ENCODE measurements around the gene RAB3C.

Gene RAB3C

GRCh38 chr5:58778888-58779287, 196.0 kb downstream of the RAB3C start:
- no peak for DNase-seq

DNA sequence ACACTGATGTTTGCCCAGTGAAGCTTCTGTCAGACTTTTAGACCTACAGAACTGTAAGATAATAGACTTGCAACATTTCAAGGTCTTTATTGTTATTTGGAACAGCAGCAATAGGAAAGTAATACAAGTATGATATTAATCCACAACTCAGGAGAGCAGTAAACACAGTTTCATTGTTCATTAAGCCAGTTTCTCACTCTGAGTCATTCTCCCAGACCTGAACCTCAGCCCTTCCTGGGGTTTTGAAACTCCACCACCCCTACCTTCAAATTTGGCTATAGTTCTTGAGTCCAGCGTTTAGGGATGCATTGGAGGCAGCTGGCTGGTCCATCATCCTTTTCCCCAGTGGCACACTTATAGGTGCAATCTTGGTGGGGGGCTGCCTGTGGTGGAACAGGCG, 203.2 kb downstream of the RAB3C start:
- no peak for DNase-seq

GRCh38 chr5:58786711-58787303, 203.9 kb downstream of the RAB3C start:
- DNase-seq, result no peak

DNA sequence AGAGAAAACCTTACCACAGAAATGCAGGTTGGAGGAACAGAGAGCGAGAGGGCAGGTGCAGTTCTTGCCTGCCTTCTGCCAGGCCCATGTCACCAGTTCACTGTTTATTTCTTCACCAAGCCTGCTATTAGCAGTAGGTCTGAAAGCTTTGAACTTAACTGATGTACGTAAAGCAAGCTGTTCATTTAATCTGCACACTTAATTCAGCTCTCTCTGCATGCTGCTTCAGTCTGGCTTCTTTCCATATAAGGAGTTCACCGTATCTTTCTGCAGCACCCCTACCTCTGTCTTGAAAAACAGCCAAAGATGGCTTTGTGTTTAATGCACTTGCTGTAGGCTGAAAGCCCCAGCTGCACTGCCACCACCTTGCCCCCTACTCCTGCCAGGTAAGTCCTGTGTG, 205.1 kb downstream of the RAB3C start:
- no peak for DNase-seq

GRCh38 chr5:58793888-58794657, 211.2 kb downstream of the RAB3C start:
- DNase-seq, result no peak

DNA sequence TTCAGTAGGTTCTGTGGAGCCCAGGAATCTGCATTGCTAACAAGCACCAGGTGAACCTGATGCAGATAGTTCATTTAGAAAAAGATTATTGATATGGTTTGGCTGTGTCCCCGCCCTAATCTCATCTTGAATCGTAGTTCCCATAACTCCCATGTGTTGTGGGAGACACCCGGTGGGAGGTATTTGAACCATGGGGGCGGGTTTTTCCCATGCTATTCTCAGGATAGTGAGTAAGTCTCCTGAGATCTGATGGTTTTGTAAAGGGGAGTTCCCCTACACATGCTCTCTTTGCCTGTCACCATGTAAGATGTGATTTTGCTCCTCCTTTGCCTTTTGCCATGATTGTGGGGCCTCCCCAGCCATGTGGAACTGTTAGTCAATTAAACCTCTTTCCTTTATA, 212.0 kb downstream of the RAB3C start:
- no peak for DNase-seq

GRCh38 chr5:58795327-58795726, 212.5 kb downstream of the RAB3C start:
- no peak for DNase-seq

- DNase-seq, result no peak
These were observed 214.1 kb downstream of the RAB3C start for GRCh38 chr5:58797021-58797420.

GRCh38 chr5:58800356-58800755, 217.5 kb downstream of the RAB3C start:
- DNase-seq, result no peak

DNA sequence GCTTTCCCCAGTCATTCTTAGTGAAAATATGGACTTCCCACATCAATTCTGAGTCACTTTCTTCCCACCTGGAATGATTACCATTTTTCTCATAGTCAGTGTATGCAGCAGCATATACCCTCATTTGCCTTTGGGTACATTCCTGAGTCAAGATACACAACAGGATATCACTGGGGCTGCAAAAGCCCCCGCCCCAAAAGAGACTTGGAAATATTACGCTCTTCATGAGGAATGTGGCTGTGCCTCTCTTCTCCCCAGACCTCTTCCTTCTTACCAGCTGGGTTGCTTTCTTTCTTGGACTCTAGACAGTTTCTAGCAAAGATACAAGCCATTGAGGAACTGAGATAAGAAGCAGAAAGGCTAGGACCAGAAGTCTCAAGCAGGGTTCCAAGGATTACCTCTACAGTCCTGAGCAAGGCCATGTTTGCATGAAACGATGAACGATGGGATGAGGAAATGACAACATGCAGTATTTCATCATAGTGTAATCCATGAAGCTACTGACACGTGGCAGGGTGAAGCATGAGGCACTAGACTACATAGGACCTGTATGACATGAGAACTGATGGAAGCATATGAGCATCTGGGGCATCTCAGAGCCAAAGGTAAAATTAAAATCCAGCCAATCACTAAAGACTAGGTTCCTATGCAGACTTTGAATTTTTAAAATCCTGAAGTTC, 218.1 kb downstream of the RAB3C start:
- no peak for DNase-seq

- DNase-seq, result no peak
These were observed 220.2 kb downstream of the RAB3C start for GRCh38 chr5:58803056-58803455.

GRCh38 chr5:58804291-58804690, 221.4 kb downstream of the RAB3C start:
- DNase-seq, result no peak

- no peak for DNase-seq
These were observed 227.2 kb downstream of the RAB3C start for GRCh38 chr5:58810086-58810485.

DNA sequence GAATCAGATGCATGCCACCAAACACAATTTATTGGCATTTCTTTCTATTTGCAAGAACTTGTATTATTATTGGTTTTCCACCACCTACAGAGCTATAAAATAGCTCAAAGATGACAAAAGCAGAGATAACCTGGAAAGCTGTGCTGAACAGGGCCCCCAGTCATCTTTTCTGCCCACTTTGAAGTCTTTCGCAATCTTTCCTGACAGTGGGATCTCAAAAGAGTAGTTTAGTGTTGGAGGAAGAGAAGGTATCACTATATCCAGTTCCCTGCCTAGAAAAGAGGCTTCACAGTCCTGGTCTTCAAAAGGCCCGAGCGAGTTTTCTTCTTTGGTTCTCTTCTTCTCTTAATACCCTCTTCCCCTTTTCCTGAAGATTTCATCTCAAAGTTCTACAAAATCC, 231.0 kb downstream of the RAB3C start:
- no peak for DNase-seq

- DNase-seq, result no peak
These were observed 233.4 kb downstream of the RAB3C start for GRCh38 chr5:58816181-58816731.

GRCh38 chr5:58818465-58818864, 235.6 kb downstream of the RAB3C start:
- DNase-seq, result no peak

GRCh38 chr5:58825441-58825840, 242.6 kb downstream of the RAB3C start:
- DNase-seq, result no peak

DNA sequence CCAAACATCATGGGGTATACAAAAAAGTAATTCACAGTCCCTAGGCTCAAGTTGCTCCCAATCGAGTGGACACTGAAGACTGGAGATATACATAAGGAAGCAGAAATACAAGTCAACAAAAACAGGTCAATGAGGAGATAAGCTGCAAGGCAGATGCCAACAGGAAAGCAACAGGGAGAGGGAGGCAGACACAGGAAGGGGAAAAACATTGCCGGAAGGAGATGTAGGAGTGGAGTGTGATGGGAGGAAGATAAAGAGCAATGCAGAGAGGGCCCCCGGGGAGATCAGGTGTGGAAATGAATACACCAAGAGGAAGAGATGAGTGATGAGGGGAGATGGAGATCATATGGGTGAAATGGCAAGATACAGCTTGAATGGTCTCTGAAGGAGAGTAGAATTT, 243.0 kb downstream of the RAB3C start:
- no peak for DNase-seq

DNA sequence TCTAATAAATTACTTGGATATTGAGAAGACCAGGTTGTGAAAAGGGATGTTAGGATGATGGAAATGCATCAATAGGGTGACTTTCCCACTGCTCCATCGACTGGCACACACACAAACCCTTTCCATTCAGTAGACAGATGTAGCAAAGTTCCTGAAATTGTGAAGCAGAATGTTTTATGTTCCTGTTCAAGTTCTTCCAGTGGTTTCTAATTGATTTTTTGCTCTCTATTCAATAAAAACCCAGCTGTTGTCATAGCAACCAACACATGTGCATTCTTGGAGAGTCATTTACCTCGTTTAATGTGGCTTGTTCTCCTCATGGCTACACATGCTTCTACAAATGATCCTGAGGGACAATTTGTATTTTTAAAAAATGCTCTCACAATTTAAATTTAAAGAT, 244.6 kb downstream of the RAB3C start:
- no peak for DNase-seq

GRCh38 chr5:58828258-58828657, 245.4 kb downstream of the RAB3C start:
- DNase-seq, result no peak

DNA sequence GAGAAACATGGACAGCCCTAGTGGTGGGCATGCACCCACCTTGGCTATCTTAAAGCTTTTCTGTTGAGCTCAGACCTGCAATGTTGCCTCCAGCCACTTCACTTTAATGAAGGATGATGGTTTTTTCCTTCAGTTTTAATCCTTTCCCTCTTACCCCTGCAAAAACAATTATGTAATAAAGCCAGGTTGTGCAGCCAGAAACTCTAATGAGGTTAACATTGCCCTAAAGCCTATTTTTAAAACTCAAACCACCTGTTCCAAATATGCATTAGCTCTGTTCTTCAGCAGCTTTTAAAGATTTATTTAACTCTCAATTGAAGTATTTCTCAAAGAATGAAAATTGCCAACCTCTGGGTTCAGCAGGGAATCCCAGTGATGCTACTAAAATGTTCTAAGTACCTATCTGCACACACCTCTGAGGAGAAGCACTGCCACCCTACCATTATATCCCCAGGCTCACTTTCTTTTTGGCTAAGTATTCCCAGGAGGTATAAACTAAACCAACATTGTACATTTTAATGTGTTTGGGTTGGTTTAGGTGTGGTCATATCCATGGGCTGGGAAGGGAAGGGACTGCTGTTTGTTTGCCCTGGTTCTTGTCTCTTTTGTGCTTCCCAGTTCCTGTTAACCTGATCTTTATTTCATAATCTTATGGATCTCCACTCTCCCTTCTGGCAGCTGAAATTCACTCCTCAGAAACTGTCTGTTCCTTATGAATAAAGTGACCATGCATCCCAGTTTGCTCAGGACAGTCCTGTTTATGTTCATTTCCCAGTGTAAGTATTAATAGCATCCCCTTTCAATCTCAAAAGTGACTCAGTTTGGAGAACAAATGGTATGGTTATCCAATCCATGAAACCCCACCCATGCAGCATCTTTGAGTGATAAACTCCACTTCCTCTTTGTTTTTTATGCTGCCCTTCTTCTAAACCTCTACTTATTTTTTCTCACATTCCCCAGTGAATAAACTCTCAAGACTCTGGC, 251.7 kb downstream of the RAB3C start:
- no peak for DNase-seq

DNA sequence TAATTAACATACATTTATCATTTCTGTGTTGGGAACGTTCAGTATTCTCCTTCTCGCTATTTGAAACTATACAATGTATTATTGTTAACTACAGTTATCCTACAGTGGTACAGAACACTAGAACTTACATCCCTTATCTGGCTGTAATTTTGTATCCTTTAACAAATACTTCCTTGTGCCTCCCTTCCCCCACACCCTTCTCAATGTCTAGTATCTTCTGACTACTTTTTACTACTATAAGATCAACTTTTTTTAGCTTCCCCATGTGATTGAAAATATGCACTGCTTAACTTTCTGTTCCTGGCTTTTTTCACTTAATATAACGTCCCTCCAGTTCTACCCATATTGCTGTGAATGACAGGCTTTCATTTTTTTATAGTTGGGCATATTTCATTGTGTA, 253.5 kb downstream of the RAB3C start:
- DNase-seq, result no peak

DNA sequence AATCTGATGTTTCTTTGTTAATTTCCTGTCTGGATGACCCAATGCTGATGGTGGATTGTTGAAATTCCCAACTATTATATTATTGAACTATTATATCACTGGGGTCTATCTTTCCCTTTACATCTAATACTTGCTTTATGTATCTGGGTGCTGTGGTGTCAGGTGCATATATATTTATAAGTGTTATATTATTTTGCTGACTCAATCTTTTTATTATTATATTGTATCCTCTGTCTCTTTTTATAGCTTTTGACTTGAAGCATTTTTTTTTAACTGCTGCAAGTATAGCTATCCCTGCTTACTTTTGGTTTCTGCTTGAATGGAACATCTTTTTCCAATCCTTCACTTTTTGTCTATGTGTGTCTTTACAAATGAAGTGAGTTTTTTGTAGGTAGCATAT, 255.9 kb downstream of the RAB3C start:
- no peak for DNase-seq
